Measurements from ENCODE around the gene KCNK3.
"Not testable (repeated sequence)": the region's sequence is repeated elsewhere in the genome, so short reads cannot be mapped to it uniquely, and the experiment has no call there.

Gene KCNK3

DNA sequence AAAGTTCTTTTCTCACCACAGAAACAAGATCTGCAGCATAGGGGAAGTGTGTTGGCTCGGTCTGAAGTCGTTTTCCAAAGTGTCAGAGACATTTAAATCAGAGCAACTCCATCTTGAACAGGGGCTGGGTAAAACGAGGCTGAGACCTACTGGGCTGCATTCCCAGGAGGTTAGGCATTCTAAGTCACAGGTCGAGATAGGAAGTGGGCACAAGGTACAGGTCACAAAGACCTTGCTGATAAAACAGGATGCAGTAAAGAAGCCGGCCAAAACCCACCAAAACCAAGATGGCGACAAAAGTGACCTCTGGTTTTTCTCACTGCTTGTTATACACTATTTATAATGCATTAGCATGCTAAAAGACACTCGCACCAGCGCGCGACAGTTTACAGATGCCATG, 68.5 kb downstream of the KCNK3 start:
- DNase-seq, result not testable (repeated sequence)

DNA sequence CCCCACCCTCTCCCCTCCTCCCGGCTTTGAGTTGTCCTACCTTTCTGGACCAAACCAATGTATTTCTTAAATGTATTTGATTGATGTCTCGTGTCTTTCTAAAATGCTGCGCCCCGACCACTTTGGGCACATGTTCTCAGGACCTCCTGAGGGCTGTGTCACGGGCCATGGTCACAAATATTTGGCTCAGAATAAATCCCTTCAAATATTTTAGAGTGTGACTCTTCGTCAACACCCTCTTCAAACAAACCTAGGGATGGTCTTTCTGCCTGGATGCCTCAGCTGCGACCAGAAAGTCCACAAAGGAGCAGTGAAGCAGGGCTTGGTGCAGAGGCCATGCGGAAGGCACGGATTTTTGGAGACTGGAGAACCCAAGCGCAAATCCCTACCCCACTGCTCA, 70.5 kb downstream of the KCNK3 start:
- no peak for DNase-seq

DNA sequence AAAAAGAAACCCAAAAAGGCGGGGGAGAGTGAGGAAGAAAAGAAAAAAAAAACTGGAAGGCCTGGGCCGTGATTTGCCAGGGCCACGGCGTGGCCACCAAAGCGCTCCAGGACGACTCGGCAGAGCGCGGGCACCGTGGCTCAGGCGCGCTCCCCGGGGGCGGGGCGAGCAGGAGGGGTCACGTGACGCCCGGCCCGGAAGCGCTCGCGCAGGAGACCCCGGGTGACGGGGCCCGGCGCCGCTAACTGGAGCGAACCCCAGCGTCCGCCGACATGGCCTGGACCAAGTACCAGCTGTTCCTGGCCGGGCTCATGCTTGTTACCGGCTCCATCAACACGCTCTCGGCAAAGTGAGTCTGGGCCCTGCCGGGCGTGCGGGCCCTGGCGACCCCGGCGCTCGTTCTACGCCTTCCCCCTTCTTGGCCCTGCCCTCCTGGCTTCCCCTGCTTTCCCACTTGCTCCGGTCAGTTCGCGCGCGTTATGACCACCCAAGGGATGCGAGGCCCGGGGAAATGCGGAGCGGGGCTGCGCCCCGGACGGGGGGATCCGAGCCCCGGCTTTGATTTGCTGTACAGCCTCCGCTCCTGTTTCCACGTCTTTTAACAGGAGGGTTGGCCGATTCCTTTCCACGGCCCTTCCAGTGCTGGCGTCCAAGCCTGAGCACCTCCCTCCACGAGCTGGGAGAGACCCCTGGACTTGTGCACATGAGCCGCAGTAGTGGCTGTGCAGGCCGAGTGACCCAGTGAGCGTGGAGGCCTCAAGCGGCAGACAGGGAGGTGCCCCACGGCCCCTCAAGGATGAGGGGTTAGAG, 71.8 kb downstream of the KCNK3 start, which contains the start of gene SLC35F6:
TSS of gene SLC35F6 (plus strand) at position 207 of the 810 bp plus-strand sequence. CDS start at position 273, 66 bp downstream.
- DNase-seq, result peak; percentile 62

DNA sequence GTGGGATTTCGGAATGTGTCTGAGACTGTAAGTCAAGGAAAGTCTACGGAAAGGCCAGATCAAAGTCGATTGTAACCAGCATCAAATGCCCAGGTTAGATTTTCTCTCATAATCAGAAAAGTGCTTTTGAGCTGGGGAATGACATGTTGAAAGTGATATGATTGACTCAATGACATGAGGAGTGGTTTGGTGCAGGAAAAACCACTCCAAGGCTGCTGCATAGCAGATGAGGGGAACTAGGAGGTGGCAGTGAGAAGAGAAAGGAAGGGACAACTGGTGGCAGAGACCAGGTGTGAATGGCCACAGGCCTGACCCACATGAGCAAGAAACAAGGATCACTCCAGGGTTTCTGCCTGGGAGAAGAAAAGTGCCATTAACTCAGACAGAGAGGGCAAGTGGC, 72.4 kb downstream of the KCNK3 start:
- no peak for DNase-seq

DNA sequence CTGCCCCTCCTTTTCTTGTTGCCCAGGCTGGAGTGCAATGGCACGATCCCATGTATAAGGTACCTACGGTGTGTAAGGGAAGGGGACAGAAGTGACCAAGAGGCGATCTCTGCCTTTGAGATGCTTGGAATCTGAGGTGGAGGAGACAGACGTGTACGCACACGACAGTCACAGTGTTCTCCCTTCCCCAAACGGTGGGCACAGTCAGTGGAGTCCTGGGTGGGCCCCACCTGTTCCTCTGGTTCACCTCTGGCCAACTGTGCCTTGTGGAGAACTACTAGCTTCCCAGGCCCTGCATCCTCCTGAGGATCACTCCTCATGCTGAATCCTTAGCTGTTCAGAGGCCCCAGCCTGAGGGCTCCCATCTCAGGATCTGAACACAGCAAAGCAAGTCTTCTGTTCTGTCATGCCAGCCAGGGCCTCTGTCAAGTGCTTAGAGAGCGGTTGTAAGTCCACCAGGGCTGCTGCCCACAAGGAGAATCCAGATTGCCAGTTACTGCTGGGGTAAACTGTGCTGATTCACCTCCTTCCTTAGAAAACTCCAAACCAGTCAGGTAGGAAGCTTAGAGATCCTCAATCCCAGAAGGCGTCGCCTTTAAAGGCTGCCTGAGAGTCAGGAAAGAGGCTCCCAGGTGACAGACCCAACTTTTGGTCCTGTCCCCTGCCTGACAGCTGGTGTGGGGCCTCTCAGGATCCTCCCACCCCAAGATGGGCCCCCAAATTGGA, 73.1 kb downstream of the KCNK3 start:
- no peak for DNase-seq

DNA sequence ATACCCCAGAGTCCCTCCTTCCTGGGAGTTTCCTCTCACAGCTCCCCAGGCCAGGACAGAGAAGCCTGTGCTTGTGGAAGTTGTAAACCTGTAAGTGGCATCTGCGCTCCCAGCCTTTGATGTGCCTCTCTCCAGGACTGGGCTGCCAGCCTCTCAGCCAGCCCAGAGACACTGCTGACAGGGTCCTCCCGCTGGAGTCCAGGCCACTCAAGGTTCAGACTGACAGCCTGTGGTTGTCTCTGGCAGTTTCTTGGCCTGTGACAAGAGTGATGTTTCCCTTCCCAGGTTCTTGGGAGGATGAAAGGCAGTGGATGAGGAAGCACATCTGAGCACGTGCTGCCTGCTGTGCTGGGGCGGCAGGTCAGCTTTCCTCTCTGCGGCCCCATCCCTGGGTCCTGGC, 74.6 kb downstream of the KCNK3 start:
- DNase-seq, result no peak

DNA sequence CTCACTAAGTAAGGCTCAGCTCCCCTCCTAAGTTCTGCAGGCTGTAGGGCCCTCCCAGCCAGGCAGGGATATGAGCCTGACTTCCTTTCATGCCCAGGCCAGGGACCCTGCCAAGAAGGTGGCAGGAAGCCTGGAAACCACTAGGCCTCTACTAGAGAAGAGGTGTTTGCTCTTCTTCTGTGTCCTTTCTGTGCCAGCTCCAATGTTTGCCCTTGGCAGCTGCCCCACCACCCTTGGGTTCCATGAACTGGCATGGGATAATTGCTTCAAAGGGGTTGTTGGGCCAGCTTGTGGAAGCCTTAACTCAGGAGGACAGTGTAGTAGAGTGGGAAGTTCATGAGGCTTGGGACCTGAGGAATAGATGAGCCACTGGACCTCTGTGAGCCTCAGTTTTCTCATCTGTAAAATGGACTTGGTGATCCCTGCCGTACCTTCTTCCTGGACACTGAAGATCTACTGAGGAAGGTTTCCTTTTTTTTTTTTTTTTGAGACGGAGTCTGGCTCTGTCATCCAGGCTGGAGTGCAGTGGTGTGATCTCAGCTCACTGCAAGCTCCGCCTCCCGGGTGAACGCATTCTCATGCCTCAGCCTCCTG, 75.5 kb downstream of the KCNK3 start:
- DNase-seq, result peak; percentile 42

DNA sequence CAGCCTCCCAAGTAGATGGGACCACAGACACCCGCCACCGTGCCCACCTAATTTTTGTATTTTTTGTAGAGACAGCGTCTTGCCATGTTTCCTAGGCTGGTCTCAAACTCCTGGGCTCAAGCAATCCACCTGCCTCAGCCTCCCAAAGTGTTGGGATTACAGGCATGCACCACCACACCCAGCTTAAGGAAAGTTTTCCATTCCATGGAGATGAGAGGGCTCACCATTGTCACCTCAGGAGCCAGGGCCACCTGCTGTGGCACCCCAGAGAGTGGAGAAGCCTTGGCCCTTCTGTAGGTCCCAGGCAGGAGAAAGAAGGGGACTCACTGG, 76.2 kb downstream of the KCNK3 start:
- no peak for DNase-seq

DNA sequence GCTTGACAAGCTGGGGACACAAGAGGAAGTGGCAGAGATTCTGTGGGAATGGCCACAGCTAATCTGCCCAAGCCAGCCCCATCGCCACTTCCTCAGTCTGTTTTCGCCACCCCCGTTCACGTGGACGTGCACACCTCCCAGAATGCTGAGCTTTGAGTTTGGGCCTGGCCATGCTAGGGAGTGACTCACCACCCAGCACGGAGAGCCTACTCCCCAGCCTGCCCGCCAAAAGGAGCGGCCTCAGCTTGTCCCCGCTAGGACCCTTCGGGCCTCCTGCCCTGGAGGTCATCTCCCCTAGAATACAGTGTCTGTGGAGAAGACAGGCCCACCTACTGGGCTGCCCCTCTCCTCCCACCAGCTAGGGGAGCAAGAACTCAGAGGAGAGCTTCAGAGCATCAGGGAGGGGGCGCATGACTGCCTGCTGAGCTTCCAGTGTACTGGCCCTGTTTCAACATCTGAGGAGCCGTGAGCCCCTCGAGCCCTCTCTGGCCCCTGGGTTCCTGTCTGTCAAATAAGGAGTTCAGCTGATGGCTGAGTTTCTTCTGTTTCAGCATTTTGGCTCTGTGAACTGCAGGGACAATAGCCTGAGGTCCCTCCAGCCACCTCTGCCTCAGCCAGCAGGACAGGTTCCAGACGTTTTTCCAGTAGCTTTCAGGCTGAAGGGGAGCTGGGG, 76.7 kb downstream of the KCNK3 start:
- no peak for DNase-seq

DNA sequence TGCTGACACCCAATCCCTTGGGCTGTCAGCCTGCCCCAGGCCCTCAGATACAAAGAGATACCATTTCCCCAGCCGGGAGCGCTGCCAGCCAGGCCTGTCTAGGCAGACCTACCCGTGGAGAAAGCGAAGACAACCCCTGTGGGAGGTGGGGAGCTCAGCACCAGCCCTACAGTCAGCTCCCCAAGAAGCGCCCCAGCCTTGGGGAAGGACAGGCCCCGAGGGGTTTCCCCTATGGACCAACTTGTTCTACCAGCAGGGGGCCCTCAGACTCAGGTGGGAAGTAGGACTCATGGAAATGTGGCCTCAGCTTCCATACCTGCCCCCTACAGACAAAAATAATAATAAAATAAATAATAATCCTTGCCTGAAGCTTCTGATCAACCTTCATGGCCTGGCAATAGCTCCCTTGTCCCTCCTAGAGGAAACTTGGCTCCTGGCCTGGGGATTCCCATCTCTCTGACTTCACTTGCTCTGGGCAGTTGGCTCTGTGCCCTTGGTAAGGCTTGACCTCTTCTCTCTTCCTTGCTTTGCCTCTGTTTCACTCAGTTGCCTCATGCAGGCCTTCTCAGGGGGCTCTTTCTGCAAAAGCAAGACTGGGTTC, 78.6 kb downstream of the KCNK3 start:
- no peak for DNase-seq

DNA sequence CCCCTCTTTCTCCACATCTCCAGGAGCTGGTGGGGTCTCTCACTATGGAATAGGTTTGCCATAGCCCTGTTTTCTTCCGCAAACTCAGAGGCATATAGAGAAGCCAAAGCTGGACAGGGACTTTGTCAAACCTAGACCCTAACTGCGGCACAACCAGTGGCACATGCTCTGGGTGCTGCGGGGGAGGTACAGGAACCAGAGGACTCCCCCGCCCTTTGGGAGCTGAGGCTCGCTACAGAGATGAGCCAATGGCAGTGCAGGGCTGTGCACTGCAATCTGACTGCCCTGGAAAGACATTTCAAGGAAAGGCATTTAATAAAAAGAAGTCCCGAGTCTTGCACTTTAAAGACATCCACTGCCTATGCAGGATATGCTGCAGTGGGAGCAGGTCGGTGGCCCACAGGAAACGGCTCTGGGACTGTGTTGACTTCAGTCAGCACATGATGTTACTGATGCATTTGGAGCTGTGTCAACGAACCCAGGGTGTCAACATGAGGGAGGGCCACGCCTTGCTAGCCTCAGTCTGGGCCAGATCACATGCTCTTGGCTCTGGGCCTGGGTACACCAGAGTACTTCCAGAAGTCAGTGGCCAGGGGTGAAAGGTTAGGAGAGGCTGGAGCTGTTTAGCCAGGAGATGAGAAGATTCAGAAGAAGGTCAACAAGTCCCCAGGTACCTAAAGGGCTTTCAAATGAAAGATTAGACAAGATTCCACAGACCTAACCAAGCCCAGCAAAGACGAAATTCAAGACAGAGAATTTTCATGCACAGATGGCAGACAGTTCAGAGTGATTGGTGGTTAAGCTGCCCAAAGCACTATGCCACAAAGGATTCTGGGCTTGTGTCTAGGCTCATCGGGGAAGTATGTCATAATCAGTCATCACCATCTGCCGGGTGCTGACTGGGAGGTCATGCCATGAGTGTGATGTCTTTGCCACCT, 79.8 kb downstream of the KCNK3 start:
- no peak for DNase-seq

DNA sequence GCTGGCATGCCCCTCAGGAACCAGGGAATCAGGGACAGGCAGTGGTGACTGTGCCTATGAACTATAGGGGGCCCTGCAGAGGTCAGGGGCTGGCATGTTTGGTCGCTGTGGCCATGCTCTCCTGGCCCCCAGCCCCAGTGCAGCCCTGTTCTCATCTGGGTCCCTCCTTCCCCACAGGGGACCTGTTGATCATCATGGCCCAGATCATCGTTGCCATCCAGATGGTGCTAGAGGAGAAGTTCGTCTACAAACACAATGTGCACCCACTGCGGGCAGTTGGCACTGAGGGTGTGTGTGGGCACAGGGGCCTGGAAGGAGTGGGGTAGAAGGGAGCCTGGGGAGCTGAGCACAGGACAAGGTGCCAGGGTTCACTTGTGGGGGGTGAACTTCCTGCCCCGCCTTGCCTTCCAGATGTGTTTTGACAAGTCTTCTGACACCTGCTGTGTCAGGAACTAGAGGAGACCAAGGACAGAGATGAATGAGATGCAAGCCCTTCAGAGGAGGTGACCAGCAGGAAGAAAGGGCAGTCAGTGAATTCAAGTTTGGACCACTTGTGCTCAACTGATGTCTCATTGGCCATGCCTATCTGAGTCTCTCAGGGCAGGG, 83.8 kb downstream of the KCNK3 start:
- no peak for DNase-seq

DNA sequence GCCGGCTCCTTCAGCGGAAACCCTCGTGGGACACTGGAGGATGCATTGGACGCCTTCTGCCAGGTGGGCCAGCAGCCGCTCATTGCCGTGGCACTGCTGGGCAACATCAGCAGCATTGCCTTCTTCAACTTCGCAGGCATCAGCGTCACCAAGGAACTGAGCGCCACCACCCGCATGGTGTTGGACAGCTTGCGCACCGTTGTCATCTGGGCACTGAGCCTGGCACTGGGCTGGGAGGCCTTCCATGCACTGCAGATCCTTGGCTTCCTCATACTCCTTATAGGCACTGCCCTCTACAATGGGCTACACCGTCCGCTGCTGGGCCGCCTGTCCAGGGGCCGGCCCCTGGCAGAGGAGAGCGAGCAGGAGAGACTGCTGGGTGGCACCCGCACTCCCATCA, 85.6 kb downstream of the KCNK3 start:
- no peak for DNase-seq

DNA sequence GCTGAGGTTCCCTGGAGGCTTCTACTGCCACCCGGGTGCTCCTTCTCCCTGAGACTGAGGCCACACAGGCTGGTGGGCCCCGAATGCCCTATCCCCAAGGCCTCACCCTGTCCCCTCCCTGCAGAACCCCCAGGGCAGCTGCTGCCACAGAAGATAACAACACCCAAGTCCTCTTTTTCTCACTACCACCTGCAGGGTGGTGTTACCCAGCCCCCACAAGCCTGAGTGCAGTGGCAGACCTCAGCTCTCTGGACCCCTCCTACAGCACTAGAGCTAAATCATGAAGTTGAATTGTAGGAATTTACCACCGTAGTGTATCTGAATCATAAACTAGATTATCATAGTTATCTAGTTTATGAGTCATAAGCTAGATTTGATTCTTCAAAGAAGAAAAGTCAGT, 86.0 kb downstream of the KCNK3 start:
- DNase-seq, result no peak

DNA sequence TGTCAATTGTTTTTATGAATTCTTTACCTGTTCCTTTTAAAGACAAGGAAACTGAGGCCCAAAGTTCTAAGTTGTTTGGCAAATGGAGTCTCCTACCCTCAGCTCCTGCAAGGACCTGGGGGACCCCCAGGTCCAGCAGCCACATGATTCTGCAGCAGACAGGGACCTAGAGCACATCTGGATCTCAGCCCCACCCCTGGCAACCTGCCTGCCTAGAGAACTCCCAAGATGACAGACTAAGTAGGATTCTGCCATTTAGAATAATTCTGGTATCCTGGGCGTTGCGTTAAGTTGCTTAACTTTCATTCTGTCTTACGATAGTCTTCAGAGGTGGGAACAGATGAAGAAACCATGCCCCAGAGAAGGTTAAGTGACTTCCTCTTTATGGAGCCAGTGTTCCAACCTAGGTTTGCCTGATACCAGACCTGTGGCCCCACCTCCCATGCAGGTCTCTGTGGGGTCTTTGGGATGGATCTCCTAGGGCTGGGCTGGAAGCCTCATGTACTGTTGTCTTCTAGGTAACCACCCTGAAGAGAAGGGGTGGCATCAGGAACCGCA, 87.8 kb downstream of the KCNK3 start:
- DNase-seq, result no peak
